IMR-90 (cell line): Measurements from ENCODE around the gene CRIM1. TPM values are rescaled to one million over a fixed set of nuclear protein-coding genes. Genes with fewer than 3 reads are reported as not detected.

Experiments
- ATAC-seq: fragments of 200-7000 bp; cut with Tn5 transposase; 2 replicates; pipeline ENCODE4 v1.9.1; 2020; ENCODE audit warnings: low read depth, mild to moderate bottlenecking, moderate library complexity
- BruUV-seq: library from RNA; stranded (reverse); fragments of 400-500 nt; replicated peaks from 2 replicates; lab custom pipeline; 2021; lab: Mats Ljungman, UMichigan
- CTCF ChIA-PET: fragments of 300-600 bp; formaldehyde crosslinking; extraction: SDS; loops from one replicate; lab custom pipeline; 2021; ENCODE audit warnings: antibody characterized with exemption; lab: Yijun Ruan, JAX
- POLR2A ChIA-PET: fragments of 300-600 bp; sonication (Branson Sonifier 250); formaldehyde crosslinking; loops from one replicate; lab custom pipeline; 2022; ENCODE audit warnings: antibody characterized with exemption; ENCODE audit not compliant: unreplicated experiment; lab: Charles Lee
- DNase-seq: peaks from one replicate; pipeline ENCODE4 v3.0.0; 2013
- H2AFZ ChIP-seq: replicated peaks from 2 replicates; pipeline ENCODE3; 2013; ENCODE audit warnings: low read length, mild to moderate bottlenecking; ENCODE audit not compliant: poor library complexity
- H2AK5ac ChIP-seq: 2 replicates; pipeline ENCODE4 v1.6.1; 2013; ENCODE audit warnings: low read depth, low read length, inconsistent platforms
- H2AK9ac ChIP-seq: replicated peaks from 2 replicates; pipeline ENCODE3; 2013; ENCODE audit warnings: mild to moderate bottlenecking, low read depth, low read length, moderate library complexity; ENCODE audit not compliant: poor library complexity
- H2BK120ac ChIP-seq: 2 replicates; pipeline ENCODE4 v1.6.1; 2013; ENCODE audit warnings: low read depth, low read length, inconsistent platforms
- H2BK15ac ChIP-seq: 3 replicates; pipeline ENCODE4 v1.6.1; 2013; ENCODE audit warnings: low read depth, low read length, inconsistent platforms
- H2BK20ac ChIP-seq: 2 replicates; pipeline ENCODE4 v1.6.1; 2013; ENCODE audit warnings: low read depth, mild to moderate bottlenecking, inconsistent platforms, low read length, moderate library complexity
- H2BK5ac ChIP-seq: 2 replicates; pipeline ENCODE4 v1.6.1; 2013; ENCODE audit warnings: mild to moderate bottlenecking, low read depth, low read length, inconsistent platforms; ENCODE audit not compliant: poor library complexity, severe bottlenecking
- H3K14ac ChIP-seq: replicated peaks from 2 replicates; pipeline ENCODE4 v1.6.1; 2013; ENCODE audit warnings: low read depth, low read length, inconsistent platforms
- H3K18ac ChIP-seq: 2 replicates; pipeline ENCODE4 v1.6.1; 2013; ENCODE audit warnings: low read depth, low read length, control low read depth
- H3K23ac ChIP-seq: 2 replicates; pipeline ENCODE4 v1.6.1; 2013; ENCODE audit warnings: low read depth, low read length, inconsistent platforms
- H3K27ac ChIP-seq: 2 replicates; pipeline ENCODE4 v1.5.1; 2013; ENCODE audit warnings: mild to moderate bottlenecking, control low read depth, low read length; ENCODE audit not compliant: insufficient read depth
- H3K27me3 ChIP-seq: 2 replicates; pipeline ENCODE4 v1.6.1; 2013; ENCODE audit warnings: low read length; ENCODE audit not compliant: control insufficient read depth, insufficient read depth
- H3K36me3 ChIP-seq: 2 replicates; pipeline ENCODE4 v1.6.1; 2013; ENCODE audit warnings: low read length, mixed read lengths; ENCODE audit not compliant: control insufficient read depth, insufficient read depth
- H3K4ac ChIP-seq: 2 replicates; pipeline ENCODE4 v1.6.1; 2013; ENCODE audit warnings: low read depth, low read length, inconsistent platforms
- H3K4me1 ChIP-seq: 2 replicates; pipeline ENCODE4 v1.6.1; 2013; ENCODE audit warnings: low read length, mixed read lengths; ENCODE audit not compliant: control insufficient read depth, insufficient read depth
- H3K4me2 ChIP-seq: 2 replicates; pipeline ENCODE4 v1.6.1; 2013; ENCODE audit warnings: low read depth, mild to moderate bottlenecking, control low read depth, low read length, moderate library complexity
- H3K4me3 ChIP-seq: 2 replicates; pipeline ENCODE4 v1.5.1; 2013; ENCODE audit warnings: low read depth, mild to moderate bottlenecking, control low read depth, low read length, moderate library complexity; ENCODE audit not compliant: insufficient read depth
- H3K56ac ChIP-seq: 2 replicates; pipeline ENCODE4 v1.6.1; 2013; ENCODE audit warnings: low read length, inconsistent platforms; ENCODE audit not compliant: insufficient read depth; ENCODE audit errors: extremely low read depth
- H3K79me1 ChIP-seq, 2 experiments: 2 replicates each; pipeline ENCODE4 v1.6.1; 2013; ENCODE audit warnings: low read length in 2 of 2, inconsistent platforms in 1 of 2, low read depth in 1 of 2
- H3K9ac ChIP-seq: 2 replicates; pipeline ENCODE4 v1.6.1; 2013; ENCODE audit warnings: low read depth, low read length, control low read depth
- H3K9me1 ChIP-seq: 2 replicates; pipeline ENCODE4 v1.6.1; 2013; ENCODE audit warnings: low read length, inconsistent platforms; ENCODE audit not compliant: insufficient read depth
- H3K9me3 ChIP-seq: 2 replicates; pipeline ENCODE4 v1.6.1; 2013; ENCODE audit warnings: low read length; ENCODE audit not compliant: control insufficient read depth, insufficient read depth
- H4K20me1 ChIP-seq: 2 replicates; pipeline ENCODE4 v1.6.1; 2013; ENCODE audit warnings: low read length, inconsistent platforms; ENCODE audit not compliant: insufficient read depth
- H4K5ac ChIP-seq: 2 replicates; pipeline ENCODE4 v1.6.1; 2013; ENCODE audit warnings: mild to moderate bottlenecking, low read depth, low read length, control low read depth
- H4K8ac ChIP-seq, 2 experiments: 2 replicates each; pipeline ENCODE4 v1.6.1; 2013; ENCODE audit warnings: low read depth in 2 of 2, low read length in 2 of 2, control low read depth in 1 of 2, inconsistent platforms in 1 of 2
- H4K91ac ChIP-seq: 2 replicates; pipeline ENCODE4 v1.6.1; 2013; ENCODE audit warnings: low read depth, low read length, inconsistent platforms; ENCODE audit not compliant: insufficient read depth
- BHLHE40 ChIP-seq: fragments of 150-350 bp; IDR thresholded peaks from 2 replicates; pipeline ENCODE4 v1.6.1; 2016; ENCODE audit warnings: mild to moderate bottlenecking, low read depth, low read length
- CEBPB ChIP-seq: IDR thresholded peaks from 2 replicates; pipeline ENCODE4 v1.6.1; 2012; ENCODE audit warnings: low read depth, low read length, improper control_type of control experiment
- CTCF ChIP-seq: conservative IDR thresholded peaks from 2 replicates; pipeline ENCODE4 v1.5.1; 2012; ENCODE audit warnings: mild to moderate bottlenecking, low read depth, low read length, improper control_type of control experiment
- FOS ChIP-seq: fragments of 150-350 bp; IDR thresholded peaks from 2 replicates; pipeline ENCODE4 v1.6.1; 2016; ENCODE audit warnings: low read depth, low read length
- MAFK ChIP-seq: IDR thresholded peaks from 2 replicates; pipeline ENCODE4 v1.6.1; 2012; ENCODE audit warnings: low read depth, low read length, improper control_type of control experiment
- MAZ ChIP-seq: IDR thresholded peaks from 2 replicates; pipeline ENCODE4 v1.6.1; 2012; ENCODE audit warnings: low read depth, mild to moderate bottlenecking, low read length, improper control_type of control experiment, moderate library complexity, borderline replicate concordance
- NFE2L2 ChIP-seq: fragments of 150-350 bp; IDR thresholded peaks from 2 replicates; pipeline ENCODE4 v1.6.1; 2016; ENCODE audit warnings: low read depth, mild to moderate bottlenecking, low read length
- POLR2A ChIP-seq: IDR thresholded peaks from 2 replicates; pipeline ENCODE4 v1.6.1; 2012; ENCODE audit warnings: mild to moderate bottlenecking, low read depth, low read length
- RCOR1 ChIP-seq: IDR thresholded peaks from 2 replicates; pipeline ENCODE4 v1.6.1; 2012; ENCODE audit warnings: mild to moderate bottlenecking, low read length, improper control_type of control experiment; ENCODE audit not compliant: insufficient replicate concordance
- RFX5 ChIP-seq: IDR thresholded peaks from 2 replicates; pipeline ENCODE4 v1.8.0; 2012; ENCODE audit warnings: low read depth, mild to moderate bottlenecking, low read length, moderate library complexity
- SMC3 ChIP-seq: fragments of 150-350 bp; IDR thresholded peaks from 2 replicates; pipeline ENCODE4 v1.6.1; 2016; ENCODE audit warnings: low read depth, mild to moderate bottlenecking, antibody characterized with exemption, low read length, moderate library complexity
- USF2 ChIP-seq: fragments of 150-350 bp; IDR thresholded peaks from 2 replicates; pipeline ENCODE4 v1.6.1; 2017; ENCODE audit warnings: mild to moderate bottlenecking, antibody characterized with exemption, low read length, low read depth
- WGBS, 2 experiments: methylation state at CpG; one replicate each; pipeline versions ENCODE4 v1.1.5 to v1.1.7; 2013; ENCODE audit warnings: missing lambda C conversion rate in 2 of 2; ENCODE audit not compliant: insufficient read length in 1 of 2; ENCODE audit errors: extremely low coverage in 2 of 2; 5-methylcytosine and 5-hydroxymethylcytosine counted together
- dilution Hi-C: fragments of 300-500 bp; cut with HindIII; formaldehyde crosslinking; loops from one replicate; pipeline ENCODE4 v1.14.3; 2018; ENCODE audit warnings: low sequenced_read_pairs; ENCODE audit not compliant: unreplicated experiment
- in situ Hi-C: fragments of 300-500 bp; cut with MboI; formaldehyde crosslinking; loops from 3 replicates; pipeline ENCODE4 v1.14.3; 2019; ENCODE audit warnings: low sequenced_read_pairs, inconsistent platforms, mixed read lengths
- intact Hi-C: fragments of 100-400 bp; cut with micrococcal nuclease; formaldehyde crosslinking; loops from 2 replicates; pipeline ENCODE4 v1.10.0; 2022
- polyA plus RNA-seq, 3 experiments: library from polyadenylated mRNA; depleted of rRNA; stranded (reverse); fragments of >200 nt; gene quantifications; 2 replicates each; pipeline ENCODE4 v1.2.3, GENCODE V29; 2012; ENCODE audit warnings: low replicate concordance in 1 of 3
- total RNA-seq: library from RNA; depleted of rRNA; stranded (reverse); fragments of >200 nt; gene quantifications from 2 replicates; pipeline ENCODE4 v1.2.3, GENCODE V29; 2012

The CRIM1 gene
- total and polyA plus RNA-seq, 2 of the 4 experiments (the other 2 are of a cell fraction) = 285 to 490 TPM

DNA sequence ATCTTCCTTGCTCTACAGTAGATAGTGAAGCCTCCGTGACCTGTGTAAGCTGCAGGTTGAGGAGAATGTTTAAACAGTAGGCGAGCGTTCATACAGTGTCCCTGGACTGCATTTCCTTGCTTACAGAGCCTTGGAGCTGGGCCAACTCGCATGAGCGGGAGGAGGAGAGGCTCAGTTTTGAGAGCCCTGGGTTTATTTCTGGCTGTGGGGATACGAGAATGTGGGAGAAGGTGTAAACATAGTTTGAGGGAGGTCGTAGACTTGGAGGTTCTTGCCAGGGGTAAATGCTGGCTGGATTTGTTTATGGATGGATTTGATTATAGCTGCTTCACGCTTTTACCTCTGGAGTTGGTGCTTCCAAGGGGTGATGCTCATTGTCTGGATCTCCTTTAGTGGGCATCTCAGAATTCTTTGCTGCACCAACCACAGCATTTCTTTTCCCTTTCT, 20.8 kb downstream of the CRIM1 start:
- Histone ChIP-seq H3K36me3 (peaks cover 9% of the 10 kb centered on the region), H2BK15ac (no peak overlapping the region), H3K9ac (no peak overlapping the region), H3K27me3 (no peaks in the 10 kb centered on the region), H4K20me1 (peaks cover 99% of the 10 kb centered on the region), H3K56ac (no peak overlapping the region), H2AK5ac (no peak overlapping the region), H3K9me1 (peaks cover 46% of the 10 kb centered on the region), H2BK20ac (no peak overlapping the region), H3K23ac (no peak overlapping the region), H3K18ac (no peak overlapping the region), H3K79me1 (peaks cover 9 to 81% of the 10 kb centered on the region in 2 experiments), H3K27ac (no peak overlapping the region), H3K9me3 (no peaks in the 10 kb centered on the region), H3K4me1 (peaks cover 46% of the 10 kb centered on the region), H3K4me2 (peak overlapping the region; percentile 44; the same call in 1 of the 2 replicates), H4K91ac (no peak overlapping the region), H3K4me3 (no peak overlapping the region), H3K4ac (no peak overlapping the region), H4K8ac (no peak overlapping the region), H2BK5ac (no peak overlapping the region), H2AFZ (no peak overlapping the region), H2AK9ac (no peak overlapping the region), H3K14ac (no peak overlapping the region), H4K5ac (no peak overlapping the region), H2BK120ac (no peak overlapping the region)
- ATAC-seq (peak; percentile 16), DNase-seq (peak; percentile 60)
- TF ChIP-seq MAFK (no peak), RCOR1 (no peak), SMC3 (no peak), CEBPB (no peak), POLR2A (no peak), USF2 (no peak), FOS (no peak), BHLHE40 (no peak), NFE2L2 (no peak), MAZ (no peak), RFX5 (no peak), CTCF (no peak)
- dilution Hi-C loops (no loop called here), intact Hi-C loops (no loop called here), in situ Hi-C loops (no loop called here)
- BruUV-seq = no TSS peak
- WGBS, 2 experiments = 0% methylated on average over 2 of the region's 8 CpGs; no CpG with 5 or more reads in 1 of the 2 experiments
- ChIA-PET CTCF (interaction anchor here (0.6 to 1.0 kb wide), 2 partner anchors 14 to 288 kb away, joined by 3 read pairs; no protein-coding TSS in a partner anchor), POLR2A (no interaction called here)
